HEK293 (cell line): Measurements from ENCODE around the gene AATK.

Experiments
- CTCF ChIA-PET: fragments of 350-600 bp; formaldehyde crosslinking; extraction: SDS; loops from one replicate; lab custom pipeline; 2021; ENCODE audit warnings: antibody characterized with exemption; lab: Yijun Ruan, JAX
- POLR2A ChIA-PET: fragments of 300-600 bp; formaldehyde crosslinking; extraction: SDS; loops from one replicate; lab custom pipeline; 2020; ENCODE audit warnings: antibody characterized with exemption, inconsistent platforms; lab: Yijun Ruan, JAX
- H3K27ac ChIP-seq: fragments of 200-500 bp; sonication (Bioruptor generic); 2 replicates; pipeline ENCODE4 v1.5.1; 2014; ENCODE audit warnings: low read depth, low read length, control low read depth, inconsistent platforms; ENCODE audit errors: extremely low read depth
- H3K36me3 ChIP-seq, 2 experiments: fragments of 200-500 bp in 1 of 2; sonication (Bioruptor generic) in 1 of 2; 1 replicate in 1 of 2; 2 replicates in 1 of 2; pipeline ENCODE4 v1.5.1; 2014 to 2017; ENCODE audit warnings: inconsistent platforms in 2 of 2, low read length in 2 of 2; ENCODE audit not compliant: control insufficient read depth in 2 of 2, insufficient read depth in 1 of 2
- H3K4me1 ChIP-seq: fragments of 200-500 bp; sonication (Bioruptor generic); 2 replicates; pipeline ENCODE4 v1.5.1; 2014; ENCODE audit warnings: mild to moderate bottlenecking, low read length, inconsistent platforms; ENCODE audit not compliant: control insufficient read depth, insufficient read depth
- H3K4me3 ChIP-seq: 2 replicates; pipeline ENCODE4 v1.5.1; 2011; ENCODE audit warnings: low read depth, mild to moderate bottlenecking, control low read depth, low read length, moderate library complexity
- H3K9me3 ChIP-seq: fragments of 200-500 bp; sonication (Bioruptor generic); 2 replicates; pipeline ENCODE4 v1.5.1; 2014; ENCODE audit warnings: low read depth, low read length, inconsistent platforms; ENCODE audit not compliant: control insufficient read depth, insufficient read depth
- ELK4 ChIP-seq: IDR thresholded peaks from 2 replicates; pipeline ENCODE4 v1.6.1; 2011; ENCODE audit warnings: mild to moderate bottlenecking, low read depth, low read length, borderline replicate concordance
- KLF7 ChIP-seq: fragments of 450-650 bp; formaldehyde crosslinking; IDR thresholded peaks from 2 replicates; pipeline ENCODE4 v1.5.1; 2016; ENCODE audit warnings: missing biosample characterization, missing genetic modification characterization, borderline replicate concordance
- KLF8 ChIP-seq: fragments of 450-650 bp; formaldehyde crosslinking; IDR thresholded peaks from 2 replicates; pipeline ENCODE4 v1.5.1; 2016; ENCODE audit warnings: missing biosample characterization, missing genetic modification characterization
- SP2 ChIP-seq: fragments of 450-650 bp; formaldehyde crosslinking; IDR thresholded peaks from 2 replicates; pipeline ENCODE4 v1.5.1; 2016; ENCODE audit warnings: missing biosample characterization, missing genetic modification characterization
- ZFP41 ChIP-seq: fragments of 450-650 bp; formaldehyde crosslinking; IDR thresholded peaks from 2 replicates; pipeline ENCODE4 v1.5.1; 2016; ENCODE audit warnings: missing biosample characterization, missing genetic modification characterization, borderline replicate concordance
- ZNF211 ChIP-seq: fragments of 450-650 bp; formaldehyde crosslinking; IDR thresholded peaks from 2 replicates; pipeline ENCODE4 v1.5.1; 2016; ENCODE audit warnings: low read depth, missing biosample characterization, missing genetic modification characterization
- ZNF248 ChIP-seq: fragments of 450-650 bp; formaldehyde crosslinking; IDR thresholded peaks from 2 replicates; pipeline ENCODE4 v1.5.1; 2017; ENCODE audit warnings: missing biosample characterization, missing genetic modification characterization
- ZNF311 ChIP-seq: fragments of 450-650 bp; formaldehyde crosslinking; IDR thresholded peaks from 2 replicates; pipeline ENCODE4 v1.5.1; 2017; ENCODE audit warnings: missing biosample characterization, missing genetic modification characterization, borderline replicate concordance
- ZNF391 ChIP-seq: fragments of 450-650 bp; formaldehyde crosslinking; IDR thresholded peaks from 2 replicates; pipeline ENCODE4 v1.5.1; 2016; ENCODE audit warnings: low read depth, missing biosample characterization, missing genetic modification characterization, borderline replicate concordance
- ZNF510 ChIP-seq: fragments of 450-650 bp; formaldehyde crosslinking; IDR thresholded peaks from 2 replicates; pipeline ENCODE4 v1.5.1; 2018; ENCODE audit warnings: mild to moderate bottlenecking, missing genetic modification characterization, missing biosample characterization; ENCODE audit not compliant: insufficient replicate concordance
- ZNF529 ChIP-seq: fragments of 450-650 bp; formaldehyde crosslinking; IDR thresholded peaks from 2 replicates; pipeline ENCODE4 v1.5.1; 2017; ENCODE audit warnings: missing genetic modification characterization, missing biosample characterization; ENCODE audit not compliant: insufficient replicate concordance
- ZNF610 ChIP-seq: fragments of 450-650 bp; formaldehyde crosslinking; IDR thresholded peaks from 2 replicates; pipeline ENCODE4 v1.5.1; 2016; ENCODE audit warnings: missing biosample characterization, missing genetic modification characterization, borderline replicate concordance
- ZNF626 ChIP-seq: fragments of 450-650 bp; sonication (Bioruptor Pico); formaldehyde crosslinking; IDR thresholded peaks from 2 replicates; pipeline ENCODE4 v1.5.1; 2018; ENCODE audit warnings: missing biosample characterization, missing genetic modification characterization, inconsistent platforms
- ZNF677 ChIP-seq: fragments of 450-650 bp; IDR thresholded peaks from 2 replicates; pipeline ENCODE4 v1.5.0; 2018; ENCODE audit warnings: missing biosample characterization, mild to moderate bottlenecking, missing genetic modification characterization, moderate library complexity
- ZNF707 ChIP-seq: fragments of 450-650 bp; formaldehyde crosslinking; IDR thresholded peaks from 2 replicates; pipeline ENCODE4 v1.5.1; 2016; ENCODE audit warnings: missing biosample characterization, missing genetic modification characterization
- ZNF785 ChIP-seq: fragments of 450-650 bp; formaldehyde crosslinking; IDR thresholded peaks from 2 replicates; pipeline ENCODE4 v1.5.1; 2016; ENCODE audit warnings: missing biosample characterization, missing genetic modification characterization
- ZNF792 ChIP-seq: fragments of 450-650 bp; formaldehyde crosslinking; IDR thresholded peaks from 2 replicates; pipeline ENCODE4 v1.5.1; 2016; ENCODE audit warnings: missing biosample characterization, missing genetic modification characterization
- ZXDB ChIP-seq: fragments of 450-650 bp; formaldehyde crosslinking; IDR thresholded peaks from 2 replicates; pipeline ENCODE4 v1.5.1; 2016; ENCODE audit warnings: missing biosample characterization, missing genetic modification characterization
- TF ChIP-seq, protein P1 (sequence below): fragments of 450-650 bp; formaldehyde crosslinking; IDR thresholded peaks from 2 replicates; pipeline ENCODE4 v1.5.1; 2016; ENCODE audit warnings: missing biosample characterization, missing genetic modification characterization
- TF ChIP-seq, protein P2 (sequence below): fragments of 450-650 bp; formaldehyde crosslinking; IDR thresholded peaks from 2 replicates; pipeline ENCODE4 v1.5.1; 2016; ENCODE audit warnings: missing biosample characterization, missing genetic modification characterization

The AATK gene

DNA sequence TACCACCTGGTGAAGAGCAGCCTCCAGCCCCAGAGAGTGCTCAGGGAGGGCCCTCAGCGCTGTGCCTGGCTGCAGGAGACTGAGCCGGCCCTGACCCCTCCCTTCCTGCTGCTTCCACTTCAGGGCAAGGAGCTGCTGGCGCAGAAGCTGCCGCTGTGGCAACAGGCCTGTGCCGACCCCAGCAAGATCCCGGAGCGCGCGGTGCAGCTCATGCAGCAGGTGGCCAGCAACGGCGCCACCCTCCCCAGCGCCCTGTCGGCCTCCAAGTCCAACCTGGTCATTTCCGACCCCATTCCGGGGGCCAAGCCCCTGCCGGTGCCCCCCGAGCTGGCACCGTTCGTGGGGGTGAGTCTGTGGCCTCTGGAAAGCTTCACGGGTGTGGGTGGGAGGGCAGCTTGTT lies 62.6 kb downstream of the AATK start (continued):
- no peak for TF ChIP-seq ZNF391 (tag by site-specific recombination)
- no peak for TF ChIP-seq ZNF211 (tag by site-specific recombination)
- TF ChIP-seq ZFP41 (tag by site-specific recombination), result no peak
- no peak for TF ChIP-seq ELK4

- POLR2A ChIA-PET, result no interaction called here
- CTCF ChIA-PET, result interaction anchor here (0.6 to 2.9 kb wide), 23 partner anchors 8 to 211 kb away, joined by 3 to 30 read pairs (median 6); partner anchors contain the start of gene CHMP6
- H3K9me3 ChIP-seq, result no peaks in the 10 kb centered on the region
- no peak overlapping the region for H3K27ac ChIP-seq
- no peak overlapping the region for H3K4me3 ChIP-seq
- no peaks in the 10 kb centered on the region for H3K4me1 ChIP-seq
- no peak for TF ChIP-seq ZNF529 (tag by site-specific recombination)
- TF ChIP-seq ZNF707, result no peak
- TF ChIP-seq ZNF510, result no peak
- TF ChIP-seq, protein P1, sequence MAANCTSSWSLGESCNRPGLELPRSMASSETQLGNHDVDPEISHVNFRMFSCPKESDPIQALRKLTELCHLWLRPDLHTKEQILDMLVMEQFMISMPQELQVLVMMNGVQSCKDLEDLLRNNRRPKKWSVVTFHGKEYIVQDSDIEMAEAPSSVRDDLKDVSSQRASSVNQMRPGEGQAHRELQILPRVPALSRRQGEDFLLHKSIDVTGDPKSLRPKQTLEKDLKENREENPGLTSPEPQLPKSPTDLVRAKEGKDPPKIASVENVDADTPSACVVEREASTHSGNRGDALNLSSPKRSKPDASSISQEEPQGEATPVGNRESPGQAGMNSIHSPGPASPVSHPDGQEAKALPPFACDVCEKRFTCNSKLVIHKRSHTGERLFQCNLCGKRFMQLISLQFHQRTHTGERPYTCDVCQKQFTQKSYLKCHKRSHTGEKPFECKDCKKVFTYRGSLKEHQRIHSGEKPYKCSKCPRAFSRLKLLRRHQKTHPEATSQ (tag by site-specific recombination), result no peak
- TF ChIP-seq ZNF610 (tag by site-specific recombination), result no peak
- TF ChIP-seq ZNF248 (tag by site-specific recombination), result no peak
- no peak for TF ChIP-seq KLF7
- TF ChIP-seq, protein P2, sequence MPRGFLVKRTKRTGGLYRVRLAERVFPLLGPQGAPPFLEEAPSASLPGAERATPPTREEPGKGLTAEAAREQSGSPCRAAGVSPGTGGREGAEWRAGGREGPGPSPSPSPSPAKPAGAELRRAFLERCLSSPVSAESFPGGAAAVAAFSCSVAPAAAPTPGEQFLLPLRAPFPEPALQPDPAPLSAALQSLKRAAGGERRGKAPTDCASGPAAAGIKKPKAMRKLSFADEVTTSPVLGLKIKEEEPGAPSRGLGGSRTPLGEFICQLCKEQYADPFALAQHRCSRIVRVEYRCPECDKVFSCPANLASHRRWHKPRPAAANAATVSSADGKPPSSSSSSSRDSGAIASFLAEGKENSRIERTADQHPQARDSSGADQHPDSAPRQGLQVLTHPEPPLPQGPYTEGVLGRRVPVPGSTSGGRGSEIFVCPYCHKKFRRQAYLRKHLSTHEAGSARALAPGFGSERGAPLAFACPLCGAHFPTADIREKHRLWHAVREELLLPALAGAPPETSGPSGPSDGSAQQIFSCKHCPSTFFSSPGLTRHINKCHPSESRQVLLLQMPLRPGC, result no peak
- no peak for TF ChIP-seq ZXDB (tag by site-specific recombination)
- no peak for TF ChIP-seq ZNF311 (tag by site-specific recombination)
- TF ChIP-seq SP2 (tag by site-specific recombination), result no peak
- no peak for TF ChIP-seq ZNF792 (tag by site-specific recombination)
- peaks cover 0 to 37% of the 10 kb centered on the region in 2 experiments; a peak in 1 of 3 replicates for H3K36me3 ChIP-seq
Measured at GRCh38 chr17:81102869-81103268, 63.2 kb downstream of the AATK start.

DNA sequence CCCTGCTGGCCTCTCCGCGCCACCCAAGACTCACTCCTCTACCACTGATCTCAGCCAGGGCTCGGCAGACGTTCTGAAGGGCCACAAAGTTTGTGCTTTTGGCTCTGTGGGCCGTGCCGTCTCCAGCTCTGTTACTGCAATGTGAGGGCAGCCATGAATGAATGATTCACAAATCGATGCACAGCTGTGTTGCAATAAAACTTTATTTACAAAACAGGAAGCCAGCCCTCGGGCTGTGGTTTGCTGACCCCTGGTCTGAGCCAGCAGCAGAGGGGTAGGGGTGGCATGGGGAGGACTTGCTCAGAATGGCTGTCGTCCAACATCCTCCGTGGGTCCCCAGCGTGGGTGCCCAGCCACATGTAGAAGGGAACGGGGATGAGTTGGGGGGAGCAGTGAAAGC lies 63.7 kb downstream of the AATK start:
- 0 out of 2 replicates have a peak, but pooled peaks cover 2% of the 10 kb centered on the region for H3K4me1 ChIP-seq
- CTCF ChIA-PET, result interaction anchor here (0.6 to 2.9 kb wide), 36 partner anchors 8 to 629 kb away, joined by 3 to 30 read pairs (median 4); partner anchors contain the start of gene CHMP6
- POLR2A ChIA-PET, result no interaction called here

More for the DNA sequence above, 63.7 kb downstream of the AATK start:
- Histone ChIP-seq H3K4me3 (no peak overlapping the region), H3K27ac (no peak overlapping the region), H3K9me3 (no peaks in the 10 kb centered on the region), H3K36me3 (peaks cover 0 to 37% of the 10 kb centered on the region in 2 experiments; a peak in 1 of 3 replicates)
- TF ChIP-seq KLF8 (no peak), ZNF785 (no peak), ZNF626 (no peak), ZNF677 (tag by site-specific recombination) (no peak)
